ENCODE results near the gene GPR137B.
"Not testable (repeated sequence)": the region's sequence is repeated elsewhere in the genome, so short reads cannot be mapped to it uniquely, and the experiment has no call there.

The GPR137B gene

GRCh38 chr1:236142253-236143103 lies at the start of gene GPR137B:
GPR137B (plus strand) TSS chr1:236142539; CDS start chr1:236142623, 84 bp downstream.
- no peaks in the 10 kb centered on the region for H3K9me3 Mint-ChIP-seq
- H3K27ac Mint-ChIP-seq: peak within 1 kb of the TSS; percentile 90
- H3K4me3 Mint-ChIP-seq: peak within 1 kb of the TSS; percentile 97

GRCh38 chr1:236092899-236093298 lies 49.4 kb upstream of the GPR137B start:
- Mint-ChIP-seq H3K4me3 (no peak overlapping the region), H3K27ac (no peak overlapping the region), H3K27me3 (peaks cover 3% of the 10 kb centered on the region), H3K4me1 (peaks cover 4% of the 10 kb centered on the region), H3K9me3 (no peaks in the 10 kb centered on the region), H3K36me3 (no peaks in the 10 kb centered on the region)

More at GRCh38 chr1:236142253-236143103, at the start of gene GPR137B:
- Mint-ChIP-seq H3K36me3 (no peaks in the 10 kb centered on the region), H3K4me1 (peaks cover 17% of the 10 kb centered on the region), H3K27me3 (peaks cover 20% of the 10 kb centered on the region)

- Mint-ChIP-seq H3K4me3 (no peak overlapping the region), H3K36me3 (no peaks in the 10 kb centered on the region), H3K27ac (no peak overlapping the region), H3K4me1 (peaks cover 4% of the 10 kb centered on the region), H3K27me3 (peaks cover 2% of the 10 kb centered on the region), H3K9me3 (no peaks in the 10 kb centered on the region)
Observed at GRCh38 chr1:236095705-236096520, 46.4 kb upstream of the GPR137B start.

- peak overlapping the region; percentile 98 for H3K27ac Mint-ChIP-seq
- H3K27me3 Mint-ChIP-seq, H3K4me1 Mint-ChIP-seq, H3K4me3 Mint-ChIP-seq, H3K9me3 Mint-ChIP-seq, H3K36me3 Mint-ChIP-seq: not testable (repeated sequence)
Observed at GRCh38 chr1:236096660-236097482, 45.5 kb upstream of the GPR137B start.

GRCh38 chr1:236098267-236098666 lies 44.1 kb upstream of the GPR137B start:
- Mint-ChIP-seq H3K27me3 (peaks cover 2% of the 10 kb centered on the region), H3K4me3 (no peak overlapping the region), H3K36me3 (no peaks in the 10 kb centered on the region), H3K27ac (no peak overlapping the region), H3K4me1 (peaks cover 4% of the 10 kb centered on the region), H3K9me3 (no peaks in the 10 kb centered on the region)

GRCh38 chr1:236099355-236099974 lies 42.9 kb upstream of the GPR137B start:
- H3K27me3 Mint-ChIP-seq: peaks cover 2% of the 10 kb centered on the region

GRCh38 chr1:236100799-236101198 lies 41.5 kb upstream of the GPR137B start:
- H3K36me3 Mint-ChIP-seq: no peaks in the 10 kb centered on the region
- peaks cover 7% of the 10 kb centered on the region for H3K4me1 Mint-ChIP-seq
- no peaks in the 10 kb centered on the region for H3K9me3 Mint-ChIP-seq
- H3K27me3 Mint-ChIP-seq: no peaks in the 10 kb centered on the region
- H3K27ac Mint-ChIP-seq: no peak overlapping the region
- H3K4me3 Mint-ChIP-seq: no peak overlapping the region

More at GRCh38 chr1:236099355-236099974, 42.9 kb upstream of the GPR137B start:
- no peaks in the 10 kb centered on the region for H3K9me3 Mint-ChIP-seq
- H3K36me3 Mint-ChIP-seq: no peaks in the 10 kb centered on the region
- H3K27ac Mint-ChIP-seq: no peak overlapping the region
- H3K4me1 Mint-ChIP-seq: peaks cover 7% of the 10 kb centered on the region
- no peak overlapping the region for H3K4me3 Mint-ChIP-seq

- Mint-ChIP-seq H3K4me3 (no peak overlapping the region), H3K36me3 (no peaks in the 10 kb centered on the region), H3K27me3 (no peaks in the 10 kb centered on the region), H3K4me1 (peaks cover 7% of the 10 kb centered on the region), H3K9me3 (no peaks in the 10 kb centered on the region), H3K27ac (no peak overlapping the region)
Observed at GRCh38 chr1:236101233-236102200, 40.8 kb upstream of the GPR137B start.

- Mint-ChIP-seq H3K27ac (no peak overlapping the region), H3K9me3 (no peaks in the 10 kb centered on the region), H3K4me3 (no peak overlapping the region), H3K4me1 (peaks cover 3% of the 10 kb centered on the region), H3K27me3 (no peaks in the 10 kb centered on the region), H3K36me3 (no peaks in the 10 kb centered on the region)
Observed at GRCh38 chr1:236102611-236103010, 39.7 kb upstream of the GPR137B start.

- H3K27ac Mint-ChIP-seq: no peak overlapping the region
- no peaks in the 10 kb centered on the region for H3K27me3 Mint-ChIP-seq
- no peaks in the 10 kb centered on the region for H3K9me3 Mint-ChIP-seq
- peaks cover 3% of the 10 kb centered on the region for H3K4me1 Mint-ChIP-seq
- no peaks in the 10 kb centered on the region for H3K36me3 Mint-ChIP-seq
- no peak overlapping the region for H3K4me3 Mint-ChIP-seq
Observed at GRCh38 chr1:236103059-236103458, 39.3 kb upstream of the GPR137B start.

GRCh38 chr1:236103646-236104218 lies 38.6 kb upstream of the GPR137B start:
- no peaks in the 10 kb centered on the region for H3K9me3 Mint-ChIP-seq
- peaks cover 3% of the 10 kb centered on the region for H3K4me1 Mint-ChIP-seq
- no peak overlapping the region for H3K27ac Mint-ChIP-seq
- H3K27me3 Mint-ChIP-seq: no peaks in the 10 kb centered on the region
- H3K4me3 Mint-ChIP-seq: no peak overlapping the region
- no peaks in the 10 kb centered on the region for H3K36me3 Mint-ChIP-seq

GRCh38 chr1:236107121-236107907 lies 35.0 kb upstream of the GPR137B start:
- Mint-ChIP-seq H3K36me3 (no peaks in the 10 kb centered on the region), H3K27me3 (no peaks in the 10 kb centered on the region), H3K4me3 (no peak overlapping the region), H3K9me3 (no peaks in the 10 kb centered on the region), H3K4me1 (peaks cover 3% of the 10 kb centered on the region), H3K27ac (no peak overlapping the region)

- H3K4me1 Mint-ChIP-seq: peaks cover 3% of the 10 kb centered on the region
- H3K9me3 Mint-ChIP-seq: no peaks in the 10 kb centered on the region
- H3K36me3 Mint-ChIP-seq: no peaks in the 10 kb centered on the region
- no peak overlapping the region for H3K4me3 Mint-ChIP-seq
- H3K27me3 Mint-ChIP-seq: no peaks in the 10 kb centered on the region
- H3K27ac Mint-ChIP-seq: no peak overlapping the region
Observed at GRCh38 chr1:236108027-236108648, 34.2 kb upstream of the GPR137B start.

Measured in activated naive CD4-positive, alpha-beta T cell treated with anti-CD3 and anti-CD28 coated beads, Interleukin-2, amount 50 U/mL, for 24 hours (primary cell).